Lower leg skin (tissue), 3 donors: ENCODE data around the gene RERE.

Experiments used
- CTCF ChIP-seq, 3 donors: fragments of 450-650 bp; IDR thresholded peaks; one replicate each; pipeline ENCODE4 v1.5.1; 2016; ENCODE audit warnings: antibody characterized with exemption in 3 of 3, mild to moderate bottlenecking in 3 of 3, moderate library complexity in 2 of 3
- POLR2A ChIP-seq, 2 donors: fragments of 450-650 bp; IDR thresholded peaks; one replicate each; pipeline ENCODE4 v1.6.1; 2016 to 2017; ENCODE audit warnings: antibody characterized with exemption in 2 of 2, mild to moderate bottlenecking in 1 of 2, moderate library complexity in 1 of 2

- no peak for TF ChIP-seq CTCF (IDR thresholded peaks at IDR 0.05)
- no peak for TF ChIP-seq POLR2A (IDR thresholded peaks at IDR 0.05)
These were observed 62.4 kb downstream of the RERE start for GRCh38 chr1:8754993-8755392.
